IMR-90 (cell line): ENCODE data around the gene RBMS3. TPM values are rescaled to one million over a fixed set of nuclear protein-coding genes. Genes with fewer than 3 reads are reported as not detected.

Source experiments
- ATAC-seq: fragments of 200-7000 bp; cut with Tn5 transposase; 2 replicates; pipeline ENCODE4 v1.9.1; 2020; ENCODE audit warnings: low read depth, mild to moderate bottlenecking, moderate library complexity
- BruUV-seq: library from RNA; stranded (reverse); fragments of 400-500 nt; replicated peaks from 2 replicates; lab custom pipeline; 2021; lab: Mats Ljungman, UMichigan
- CTCF ChIA-PET: fragments of 300-600 bp; formaldehyde crosslinking; extraction: SDS; loops from one replicate; lab custom pipeline; 2021; ENCODE audit warnings: antibody characterized with exemption; lab: Yijun Ruan, JAX
- POLR2A ChIA-PET: fragments of 300-600 bp; sonication (Branson Sonifier 250); formaldehyde crosslinking; loops from one replicate; lab custom pipeline; 2022; ENCODE audit warnings: antibody characterized with exemption; ENCODE audit not compliant: unreplicated experiment; lab: Charles Lee
- DNase-seq: peaks from one replicate; pipeline ENCODE4 v3.0.0; 2013
- H2AFZ ChIP-seq: replicated peaks from 2 replicates; pipeline ENCODE3; 2013; ENCODE audit warnings: low read length, mild to moderate bottlenecking; ENCODE audit not compliant: poor library complexity
- H2AK5ac ChIP-seq: 2 replicates; pipeline ENCODE4 v1.6.1; 2013; ENCODE audit warnings: low read depth, low read length, inconsistent platforms
- H2AK9ac ChIP-seq: replicated peaks from 2 replicates; pipeline ENCODE3; 2013; ENCODE audit warnings: mild to moderate bottlenecking, low read depth, low read length, moderate library complexity; ENCODE audit not compliant: poor library complexity
- H2BK120ac ChIP-seq: 2 replicates; pipeline ENCODE4 v1.6.1; 2013; ENCODE audit warnings: low read depth, low read length, inconsistent platforms
- H2BK15ac ChIP-seq: 3 replicates; pipeline ENCODE4 v1.6.1; 2013; ENCODE audit warnings: low read depth, low read length, inconsistent platforms
- H2BK20ac ChIP-seq: 2 replicates; pipeline ENCODE4 v1.6.1; 2013; ENCODE audit warnings: low read depth, mild to moderate bottlenecking, inconsistent platforms, low read length, moderate library complexity
- H2BK5ac ChIP-seq: 2 replicates; pipeline ENCODE4 v1.6.1; 2013; ENCODE audit warnings: mild to moderate bottlenecking, low read depth, low read length, inconsistent platforms; ENCODE audit not compliant: poor library complexity, severe bottlenecking
- H3K14ac ChIP-seq: replicated peaks from 2 replicates; pipeline ENCODE4 v1.6.1; 2013; ENCODE audit warnings: low read depth, low read length, inconsistent platforms
- H3K18ac ChIP-seq: 2 replicates; pipeline ENCODE4 v1.6.1; 2013; ENCODE audit warnings: low read depth, low read length, control low read depth
- H3K23ac ChIP-seq: 2 replicates; pipeline ENCODE4 v1.6.1; 2013; ENCODE audit warnings: low read depth, low read length, inconsistent platforms
- H3K27ac ChIP-seq: 2 replicates; pipeline ENCODE4 v1.5.1; 2013; ENCODE audit warnings: mild to moderate bottlenecking, control low read depth, low read length; ENCODE audit not compliant: insufficient read depth
- H3K27me3 ChIP-seq: 2 replicates; pipeline ENCODE4 v1.6.1; 2013; ENCODE audit warnings: low read length; ENCODE audit not compliant: control insufficient read depth, insufficient read depth
- H3K36me3 ChIP-seq: 2 replicates; pipeline ENCODE4 v1.6.1; 2013; ENCODE audit warnings: low read length, mixed read lengths; ENCODE audit not compliant: control insufficient read depth, insufficient read depth
- H3K4ac ChIP-seq: 2 replicates; pipeline ENCODE4 v1.6.1; 2013; ENCODE audit warnings: low read depth, low read length, inconsistent platforms
- H3K4me1 ChIP-seq: 2 replicates; pipeline ENCODE4 v1.6.1; 2013; ENCODE audit warnings: low read length, mixed read lengths; ENCODE audit not compliant: control insufficient read depth, insufficient read depth
- H3K4me2 ChIP-seq: 2 replicates; pipeline ENCODE4 v1.6.1; 2013; ENCODE audit warnings: low read depth, mild to moderate bottlenecking, control low read depth, low read length, moderate library complexity
- H3K4me3 ChIP-seq: 2 replicates; pipeline ENCODE4 v1.5.1; 2013; ENCODE audit warnings: low read depth, mild to moderate bottlenecking, control low read depth, low read length, moderate library complexity; ENCODE audit not compliant: insufficient read depth
- H3K56ac ChIP-seq: 2 replicates; pipeline ENCODE4 v1.6.1; 2013; ENCODE audit warnings: low read length, inconsistent platforms; ENCODE audit not compliant: insufficient read depth; ENCODE audit errors: extremely low read depth
- H3K79me1 ChIP-seq, 2 experiments: 2 replicates each; pipeline ENCODE4 v1.6.1; 2013; ENCODE audit warnings: low read length in 2 of 2, inconsistent platforms in 1 of 2, low read depth in 1 of 2
- H3K9ac ChIP-seq: 2 replicates; pipeline ENCODE4 v1.6.1; 2013; ENCODE audit warnings: low read depth, low read length, control low read depth
- H3K9me1 ChIP-seq: 2 replicates; pipeline ENCODE4 v1.6.1; 2013; ENCODE audit warnings: low read length, inconsistent platforms; ENCODE audit not compliant: insufficient read depth
- H3K9me3 ChIP-seq: 2 replicates; pipeline ENCODE4 v1.6.1; 2013; ENCODE audit warnings: low read length; ENCODE audit not compliant: control insufficient read depth, insufficient read depth
- H4K20me1 ChIP-seq: 2 replicates; pipeline ENCODE4 v1.6.1; 2013; ENCODE audit warnings: low read length, inconsistent platforms; ENCODE audit not compliant: insufficient read depth
- H4K5ac ChIP-seq: 2 replicates; pipeline ENCODE4 v1.6.1; 2013; ENCODE audit warnings: mild to moderate bottlenecking, low read depth, low read length, control low read depth
- H4K8ac ChIP-seq, 2 experiments: 2 replicates each; pipeline ENCODE4 v1.6.1; 2013; ENCODE audit warnings: low read depth in 2 of 2, low read length in 2 of 2, control low read depth in 1 of 2, inconsistent platforms in 1 of 2
- H4K91ac ChIP-seq: 2 replicates; pipeline ENCODE4 v1.6.1; 2013; ENCODE audit warnings: low read depth, low read length, inconsistent platforms; ENCODE audit not compliant: insufficient read depth
- BHLHE40 ChIP-seq: fragments of 150-350 bp; IDR thresholded peaks from 2 replicates; pipeline ENCODE4 v1.6.1; 2016; ENCODE audit warnings: mild to moderate bottlenecking, low read depth, low read length
- CEBPB ChIP-seq: IDR thresholded peaks from 2 replicates; pipeline ENCODE4 v1.6.1; 2012; ENCODE audit warnings: low read depth, low read length, improper control_type of control experiment
- CHD1 ChIP-seq: IDR thresholded peaks from 2 replicates; pipeline ENCODE4 v1.6.1; 2012; ENCODE audit warnings: low read depth, low read length, improper control_type of control experiment
- FOS ChIP-seq: fragments of 150-350 bp; IDR thresholded peaks from 2 replicates; pipeline ENCODE4 v1.6.1; 2016; ENCODE audit warnings: low read depth, low read length
- MAFK ChIP-seq: IDR thresholded peaks from 2 replicates; pipeline ENCODE4 v1.6.1; 2012; ENCODE audit warnings: low read depth, low read length, improper control_type of control experiment
- MAZ ChIP-seq: IDR thresholded peaks from 2 replicates; pipeline ENCODE4 v1.6.1; 2012; ENCODE audit warnings: low read depth, mild to moderate bottlenecking, low read length, improper control_type of control experiment, moderate library complexity, borderline replicate concordance
- MXI1 ChIP-seq: IDR thresholded peaks from 2 replicates; pipeline ENCODE4 v1.6.1; 2012; ENCODE audit warnings: low read depth, mild to moderate bottlenecking, low read length, moderate library complexity, borderline replicate concordance
- POLR2A ChIP-seq: IDR thresholded peaks from 2 replicates; pipeline ENCODE4 v1.6.1; 2012; ENCODE audit warnings: mild to moderate bottlenecking, low read depth, low read length
- RAD21 ChIP-seq: IDR thresholded peaks from 2 replicates; pipeline ENCODE4 v1.6.1; 2012; ENCODE audit warnings: low read length, improper control_type of control experiment
- RCOR1 ChIP-seq: IDR thresholded peaks from 2 replicates; pipeline ENCODE4 v1.6.1; 2012; ENCODE audit warnings: mild to moderate bottlenecking, low read length, improper control_type of control experiment; ENCODE audit not compliant: insufficient replicate concordance
- RFX5 ChIP-seq: IDR thresholded peaks from 2 replicates; pipeline ENCODE4 v1.8.0; 2012; ENCODE audit warnings: low read depth, mild to moderate bottlenecking, low read length, moderate library complexity
- SMC3 ChIP-seq: fragments of 150-350 bp; IDR thresholded peaks from 2 replicates; pipeline ENCODE4 v1.6.1; 2016; ENCODE audit warnings: low read depth, mild to moderate bottlenecking, antibody characterized with exemption, low read length, moderate library complexity
- WGBS, 2 experiments: methylation state at CpG; one replicate each; pipeline versions ENCODE4 v1.1.5 to v1.1.7; 2013; ENCODE audit warnings: missing lambda C conversion rate in 2 of 2; ENCODE audit not compliant: insufficient read length in 1 of 2; ENCODE audit errors: extremely low coverage in 2 of 2; 5-methylcytosine and 5-hydroxymethylcytosine counted together
- dilution Hi-C: fragments of 300-500 bp; cut with HindIII; formaldehyde crosslinking; loops from one replicate; pipeline ENCODE4 v1.14.3; 2018; ENCODE audit warnings: low sequenced_read_pairs; ENCODE audit not compliant: unreplicated experiment
- in situ Hi-C: fragments of 300-500 bp; cut with MboI; formaldehyde crosslinking; loops from 3 replicates; pipeline ENCODE4 v1.14.3; 2019; ENCODE audit warnings: low sequenced_read_pairs, inconsistent platforms, mixed read lengths
- intact Hi-C: fragments of 100-400 bp; cut with micrococcal nuclease; formaldehyde crosslinking; loops from 2 replicates; pipeline ENCODE4 v1.10.0; 2022
- polyA plus RNA-seq, 3 experiments: library from polyadenylated mRNA; depleted of rRNA; stranded (reverse); fragments of >200 nt; gene quantifications; 2 replicates each; pipeline ENCODE4 v1.2.3, GENCODE V29; 2012; ENCODE audit warnings: low replicate concordance in 1 of 3
- total RNA-seq: library from RNA; depleted of rRNA; stranded (reverse); fragments of >200 nt; gene quantifications from 2 replicates; pipeline ENCODE4 v1.2.3, GENCODE V29; 2012
- TF ChIP-seq, protein P1 (sequence below): fragments of 150-350 bp; IDR thresholded peaks from 2 replicates; pipeline ENCODE4 v1.6.1; 2017; ENCODE audit warnings: mild to moderate bottlenecking, antibody characterized with exemption, low read length, low read depth
- TF ChIP-seq, protein P2 (sequence below): conservative IDR thresholded peaks from 2 replicates; pipeline ENCODE4 v1.5.1; 2012; ENCODE audit warnings: mild to moderate bottlenecking, low read depth, low read length, improper control_type of control experiment
- TF ChIP-seq, protein P3 (sequence below): fragments of 150-350 bp; IDR thresholded peaks from 2 replicates; pipeline ENCODE4 v1.6.1; 2016; ENCODE audit warnings: low read depth, mild to moderate bottlenecking, low read length, moderate library complexity, borderline replicate concordance

The RBMS3 gene
- total and polyA plus RNA-seq, 2 of the 4 experiments (the other 2 are of a cell fraction), result 15.2 to 127 TPM

GRCh38 chr3:29868543-29869101, 587.8 kb downstream of the RBMS3 start:
- Histone ChIP-seq H2AFZ (no peak overlapping the region), H3K36me3 (peaks cover 4% of the 10 kb centered on the region; the same call in 1 of the 2 replicates), H3K4me3 (no peak overlapping the region), H3K9me3 (no peaks in the 10 kb centered on the region), H4K8ac (no peak overlapping the region), H3K4me2 (no peak overlapping the region), H3K56ac (no peak overlapping the region), H3K4ac (no peak overlapping the region), H4K20me1 (no peaks in the 10 kb centered on the region), H3K9me1 (no peaks in the 10 kb centered on the region), H4K91ac (no peak overlapping the region), H3K4me1 (no peaks in the 10 kb centered on the region), H2AK5ac (no peak overlapping the region), H4K5ac (no peak overlapping the region), H3K23ac (no peak overlapping the region), H2BK20ac (no peak overlapping the region), H2AK9ac (no peak overlapping the region), H3K18ac (no peak overlapping the region), H2BK15ac (no peak overlapping the region), H2BK5ac (no peak overlapping the region), H3K27ac (no peak overlapping the region), H3K79me1 (peaks cover 3% of the 10 kb centered on the region in 2 experiments; a peak in 1 of 4 replicates), H2BK120ac (no peak overlapping the region), H3K14ac (no peak overlapping the region), H3K27me3 (no peaks in the 10 kb centered on the region), H3K9ac (no peak overlapping the region)
- ChIA-PET CTCF (interaction anchor here (1.3 kb wide), 1 partner anchor 12 kb away, joined by 3 read pairs; no protein-coding TSS in a partner anchor), POLR2A (no interaction called here)
- WGBS, 2 experiments, result no CpG with 5 or more reads among the region's 6 CpGs
- in situ Hi-C loops, result no loop called here
- no peak for ATAC-seq
- TF ChIP-seq CEBPB (no peak), RFX5 (no peak), RCOR1 (no peak), BHLHE40 (no peak), RAD21 (no peak), MXI1 (no peak), POLR2A (no peak), MAFK (no peak), FOS (no peak), SMC3 (no peak), CHD1 (no peak), MAZ (no peak)
- TF ChIP-seq, protein P1, sequence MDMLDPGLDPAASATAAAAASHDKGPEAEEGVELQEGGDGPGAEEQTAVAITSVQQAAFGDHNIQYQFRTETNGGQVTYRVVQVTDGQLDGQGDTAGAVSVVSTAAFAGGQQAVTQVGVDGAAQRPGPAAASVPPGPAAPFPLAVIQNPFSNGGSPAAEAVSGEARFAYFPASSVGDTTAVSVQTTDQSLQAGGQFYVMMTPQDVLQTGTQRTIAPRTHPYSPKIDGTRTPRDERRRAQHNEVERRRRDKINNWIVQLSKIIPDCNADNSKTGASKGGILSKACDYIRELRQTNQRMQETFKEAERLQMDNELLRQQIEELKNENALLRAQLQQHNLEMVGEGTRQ, result no peak
- TF ChIP-seq, protein P2, sequence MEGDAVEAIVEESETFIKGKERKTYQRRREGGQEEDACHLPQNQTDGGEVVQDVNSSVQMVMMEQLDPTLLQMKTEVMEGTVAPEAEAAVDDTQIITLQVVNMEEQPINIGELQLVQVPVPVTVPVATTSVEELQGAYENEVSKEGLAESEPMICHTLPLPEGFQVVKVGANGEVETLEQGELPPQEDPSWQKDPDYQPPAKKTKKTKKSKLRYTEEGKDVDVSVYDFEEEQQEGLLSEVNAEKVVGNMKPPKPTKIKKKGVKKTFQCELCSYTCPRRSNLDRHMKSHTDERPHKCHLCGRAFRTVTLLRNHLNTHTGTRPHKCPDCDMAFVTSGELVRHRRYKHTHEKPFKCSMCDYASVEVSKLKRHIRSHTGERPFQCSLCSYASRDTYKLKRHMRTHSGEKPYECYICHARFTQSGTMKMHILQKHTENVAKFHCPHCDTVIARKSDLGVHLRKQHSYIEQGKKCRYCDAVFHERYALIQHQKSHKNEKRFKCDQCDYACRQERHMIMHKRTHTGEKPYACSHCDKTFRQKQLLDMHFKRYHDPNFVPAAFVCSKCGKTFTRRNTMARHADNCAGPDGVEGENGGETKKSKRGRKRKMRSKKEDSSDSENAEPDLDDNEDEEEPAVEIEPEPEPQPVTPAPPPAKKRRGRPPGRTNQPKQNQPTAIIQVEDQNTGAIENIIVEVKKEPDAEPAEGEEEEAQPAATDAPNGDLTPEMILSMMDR, result no peak
- TF ChIP-seq, protein P3, sequence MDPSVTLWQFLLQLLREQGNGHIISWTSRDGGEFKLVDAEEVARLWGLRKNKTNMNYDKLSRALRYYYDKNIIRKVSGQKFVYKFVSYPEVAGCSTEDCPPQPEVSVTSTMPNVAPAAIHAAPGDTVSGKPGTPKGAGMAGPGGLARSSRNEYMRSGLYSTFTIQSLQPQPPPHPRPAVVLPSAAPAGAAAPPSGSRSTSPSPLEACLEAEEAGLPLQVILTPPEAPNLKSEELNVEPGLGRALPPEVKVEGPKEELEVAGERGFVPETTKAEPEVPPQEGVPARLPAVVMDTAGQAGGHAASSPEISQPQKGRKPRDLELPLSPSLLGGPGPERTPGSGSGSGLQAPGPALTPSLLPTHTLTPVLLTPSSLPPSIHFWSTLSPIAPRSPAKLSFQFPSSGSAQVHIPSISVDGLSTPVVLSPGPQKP, result no peak
- BruUV-seq, result no TSS peak
- dilution Hi-C loops, result no loop called here
- DNase-seq, result no peak
- intact Hi-C loops, result no loop called here
